Skeletal muscle satellite cell (primary cell): Measurements from ENCODE around the gene NSD1.

Experiments
- H3K27me3 ChIP-seq: 2 replicates; pipeline ENCODE4 v1.7.0; 2013; ENCODE audit warnings: low read length; ENCODE audit not compliant: control insufficient read depth, insufficient read depth
- H3K36me3 ChIP-seq: 2 replicates; pipeline ENCODE4 v1.7.0; 2013; ENCODE audit warnings: mild to moderate bottlenecking, control low read depth, low read length; ENCODE audit not compliant: insufficient read depth
- H3K4me1 ChIP-seq: 2 replicates; pipeline ENCODE4 v1.7.0; 2013; ENCODE audit warnings: low read length; ENCODE audit not compliant: control insufficient read depth, insufficient read depth
- H3K4me2 ChIP-seq: 2 replicates; pipeline ENCODE4 v1.7.0; 2013; ENCODE audit warnings: mild to moderate bottlenecking, low read length
- H3K4me3 ChIP-seq: 2 replicates; pipeline ENCODE4 v1.7.0; 2013; ENCODE audit warnings: low read length
- H3K9ac ChIP-seq: 2 replicates; pipeline ENCODE4 v1.7.0; 2013; ENCODE audit warnings: mild to moderate bottlenecking, low read depth, low read length, moderate library complexity
- H3K9me3 ChIP-seq: replicated peaks from 2 replicates; pipeline ENCODE4 v1.7.0; 2013; ENCODE audit warnings: mild to moderate bottlenecking, control low read depth, low read length

NSD1 gene

DNA sequence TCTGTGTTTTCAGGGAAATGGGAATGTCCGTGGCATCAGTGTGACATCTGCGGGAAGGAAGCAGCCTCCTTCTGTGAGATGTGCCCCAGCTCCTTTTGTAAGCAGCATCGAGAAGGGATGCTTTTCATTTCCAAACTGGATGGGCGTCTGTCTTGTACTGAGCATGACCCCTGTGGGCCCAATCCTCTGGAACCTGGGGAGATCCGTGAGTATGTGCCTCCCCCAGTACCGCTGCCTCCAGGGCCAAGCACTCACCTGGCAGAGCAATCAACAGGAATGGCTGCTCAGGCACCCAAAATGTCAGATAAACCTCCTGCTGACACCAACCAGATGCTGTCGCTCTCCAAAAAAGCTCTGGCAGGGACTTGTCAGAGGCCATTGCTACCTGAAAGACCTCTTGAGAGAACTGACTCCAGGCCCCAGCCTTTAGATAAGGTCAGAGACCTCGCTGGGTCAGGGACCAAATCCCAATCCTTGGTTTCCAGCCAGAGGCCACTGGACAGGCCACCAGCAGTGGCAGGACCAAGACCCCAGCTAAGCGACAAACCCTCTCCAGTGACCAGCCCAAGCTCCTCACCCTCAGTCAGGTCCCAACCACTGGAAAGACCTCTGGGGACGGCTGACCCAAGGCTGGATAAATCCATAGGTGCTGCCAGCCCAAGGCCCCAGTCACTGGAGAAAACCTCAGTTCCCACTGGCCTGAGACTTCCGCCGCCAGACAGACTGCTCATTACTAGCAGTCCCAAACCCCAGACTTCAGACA is 160.4 kb downstream of the NSD1 start:
- Histone ChIP-seq H3K36me3 (peaks cover 78% of the 10 kb centered on the region), H3K4me3 (no peak overlapping the region), H3K4me1 (no peaks in the 10 kb centered on the region), H3K9ac (no peak overlapping the region), H3K4me2 (no peak overlapping the region), H3K27me3 (no peaks in the 10 kb centered on the region), H3K9me3 (no peaks in the 10 kb centered on the region)

DNA sequence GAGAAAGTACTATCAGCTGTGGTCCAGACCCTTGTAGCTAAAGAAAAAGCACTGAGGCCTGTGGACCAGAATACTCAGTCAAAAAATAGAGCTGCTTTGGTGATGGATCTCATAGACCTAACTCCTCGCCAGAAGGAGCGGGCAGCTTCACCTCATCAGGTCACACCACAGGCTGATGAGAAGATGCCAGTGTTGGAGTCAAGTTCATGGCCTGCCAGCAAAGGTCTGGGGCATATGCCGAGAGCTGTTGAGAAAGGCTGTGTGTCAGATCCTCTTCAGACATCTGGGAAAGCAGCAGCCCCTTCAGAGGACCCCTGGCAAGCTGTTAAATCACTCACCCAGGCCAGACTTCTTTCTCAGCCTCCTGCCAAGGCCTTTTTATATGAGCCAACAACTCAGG is 161.1 kb downstream of the NSD1 start:
- Histone ChIP-seq H3K9ac (no peak overlapping the region), H3K9me3 (no peaks in the 10 kb centered on the region), H3K4me3 (no peak overlapping the region), H3K36me3 (peaks cover 77% of the 10 kb centered on the region), H3K4me2 (no peak overlapping the region), H3K4me1 (no peaks in the 10 kb centered on the region), H3K27me3 (no peaks in the 10 kb centered on the region)

DNA sequence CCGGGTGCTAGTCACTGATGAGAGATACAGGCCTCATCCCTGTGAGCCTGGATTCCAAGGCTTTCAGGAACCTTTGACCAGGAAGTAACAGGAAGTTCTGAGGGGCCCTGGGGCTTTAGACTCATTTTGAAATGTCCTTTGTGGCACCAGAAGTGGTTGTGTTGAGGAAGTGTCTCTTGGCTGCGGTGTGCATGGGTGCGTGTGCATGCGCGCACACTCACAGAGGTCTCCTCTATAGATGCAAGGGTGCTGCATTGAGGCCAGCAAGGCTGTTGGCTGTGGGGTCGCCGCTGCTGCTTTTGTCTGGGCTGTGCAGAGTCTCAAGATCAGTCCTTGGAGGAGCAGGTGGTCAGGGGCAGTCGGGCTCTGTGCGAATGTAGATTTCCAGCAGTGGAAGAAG is 162.4 kb downstream of the NSD1 start:
- Histone ChIP-seq H3K36me3 (peaks cover 79% of the 10 kb centered on the region), H3K4me2 (no peak overlapping the region), H3K9me3 (no peaks in the 10 kb centered on the region), H3K9ac (no peak overlapping the region), H3K4me1 (peaks cover 7% of the 10 kb centered on the region), H3K27me3 (no peaks in the 10 kb centered on the region), H3K4me3 (no peak overlapping the region)

DNA sequence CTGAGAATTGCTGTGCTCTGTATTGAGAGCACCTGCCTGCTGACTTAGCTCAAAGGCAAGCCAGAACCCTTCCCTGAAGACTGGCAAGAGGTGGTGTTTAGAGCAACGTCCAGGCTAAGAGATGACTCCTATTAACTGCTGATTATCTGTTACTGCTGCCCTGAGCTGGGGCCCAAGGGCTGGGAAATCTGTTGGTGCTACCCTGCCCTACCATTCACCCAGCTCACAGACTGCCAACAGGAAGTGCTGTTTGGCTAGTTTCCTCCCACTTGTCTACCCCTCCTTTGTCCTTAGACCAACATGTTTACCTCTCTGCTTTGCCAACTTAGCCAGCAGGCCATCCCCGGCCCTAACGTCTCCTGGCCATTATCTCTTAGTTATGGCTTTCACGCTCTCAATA is 163.0 kb downstream of the NSD1 start:
- Histone ChIP-seq H3K9ac (no peak overlapping the region), H3K27me3 (no peaks in the 10 kb centered on the region), H3K4me2 (no peak overlapping the region), H3K4me3 (no peak overlapping the region), H3K36me3 (peaks cover 78% of the 10 kb centered on the region), H3K4me1 (peaks cover 9% of the 10 kb centered on the region), H3K9me3 (no peaks in the 10 kb centered on the region)

- Histone ChIP-seq H3K36me3 (peaks cover 72% of the 10 kb centered on the region), H3K4me2 (no peak overlapping the region), H3K4me3 (no peak overlapping the region), H3K27me3 (no peaks in the 10 kb centered on the region), H3K9me3 (no peaks in the 10 kb centered on the region), H3K4me1 (peaks cover 22% of the 10 kb centered on the region), H3K9ac (no peak overlapping the region)
Measured at GRCh38 chr5:177297922-177298321, 164.3 kb downstream of the NSD1 start.

GRCh38 chr5:177299697-177300096 is 166.1 kb downstream of the NSD1 start:
- H3K4me1 ChIP-seq = peaks cover 25% of the 10 kb centered on the region
- H3K4me3 ChIP-seq = no peak overlapping the region
- H3K4me2 ChIP-seq = no peak overlapping the region
- H3K27me3 ChIP-seq = no peaks in the 10 kb centered on the region
- H3K9me3 ChIP-seq = no peaks in the 10 kb centered on the region
- H3K9ac ChIP-seq = no peak overlapping the region
- H3K36me3 ChIP-seq = peaks cover 57% of the 10 kb centered on the region

GRCh38 chr5:177300236-177300880 is 166.8 kb downstream of the NSD1 start:
- H3K4me2 ChIP-seq = no peak overlapping the region
- H3K36me3 ChIP-seq = peaks cover 57% of the 10 kb centered on the region
- H3K27me3 ChIP-seq = no peaks in the 10 kb centered on the region
- H3K4me1 ChIP-seq = peaks cover 32% of the 10 kb centered on the region
- H3K9me3 ChIP-seq = no peaks in the 10 kb centered on the region
- no peak overlapping the region for H3K9ac ChIP-seq
- no peak overlapping the region for H3K4me3 ChIP-seq

DNA sequence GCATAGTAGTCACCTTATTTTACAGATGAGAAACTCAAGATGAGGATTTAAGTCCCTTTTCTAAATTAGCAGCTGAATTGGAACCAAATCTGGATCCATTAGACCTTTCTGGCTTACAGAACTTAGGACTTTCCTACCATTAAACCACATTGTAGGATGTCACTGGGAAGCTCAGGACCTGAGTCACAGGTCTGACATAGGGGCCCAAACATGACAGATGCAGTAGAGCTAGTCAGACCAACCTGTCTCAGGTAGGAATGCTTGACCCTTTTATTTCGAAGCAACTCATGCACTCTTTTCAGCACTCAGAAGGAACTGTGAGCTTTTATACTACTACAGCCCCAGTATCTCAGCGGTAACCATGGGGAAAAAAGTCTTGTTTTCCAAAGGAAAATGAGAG is 167.4 kb downstream of the NSD1 start:
- Histone ChIP-seq H3K9ac (no peak overlapping the region), H3K4me2 (no peak overlapping the region), H3K4me3 (no peak overlapping the region), H3K36me3 (peaks cover 57% of the 10 kb centered on the region), H3K4me1 (peaks cover 38% of the 10 kb centered on the region), H3K9me3 (no peaks in the 10 kb centered on the region), H3K27me3 (no peaks in the 10 kb centered on the region)

DNA sequence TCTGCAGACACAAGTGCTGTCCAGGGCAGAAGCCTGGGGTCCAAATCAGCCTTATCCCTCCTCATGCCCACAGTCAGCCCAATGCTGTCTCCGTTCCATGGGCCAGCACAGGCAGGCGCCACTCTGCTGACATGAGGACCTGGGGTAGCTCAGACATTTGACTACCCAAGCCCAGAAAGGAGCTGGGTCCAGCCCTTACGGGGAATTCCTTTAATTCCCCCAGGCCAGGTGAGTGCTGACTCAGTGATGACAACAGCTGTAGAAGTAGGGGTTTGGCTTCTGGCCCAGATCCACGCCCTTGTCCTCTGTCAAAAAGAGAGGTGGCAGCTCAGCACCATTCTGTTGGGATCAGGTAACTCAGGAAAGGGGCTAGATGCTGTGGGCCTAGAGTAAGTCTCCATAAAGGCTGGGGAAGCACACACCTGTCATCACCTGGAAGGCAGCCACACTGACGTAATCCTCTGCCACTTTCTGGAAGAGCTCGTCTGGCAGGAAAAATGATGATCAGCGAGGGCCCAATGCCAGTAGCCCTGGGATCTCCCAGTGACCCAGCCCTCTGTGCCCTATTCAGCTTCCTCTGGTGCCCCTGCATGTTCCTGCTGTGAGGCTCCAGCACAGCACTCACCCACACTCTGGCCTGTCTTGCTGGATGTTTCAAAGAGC is 168.1 kb downstream of the NSD1 start:
- H3K9ac ChIP-seq = no peak overlapping the region
- H3K9me3 ChIP-seq = no peaks in the 10 kb centered on the region
- peaks cover 41% of the 10 kb centered on the region for H3K4me1 ChIP-seq
- no peaks in the 10 kb centered on the region for H3K27me3 ChIP-seq
- H3K4me2 ChIP-seq = peak overlapping the region; percentile 84
- peaks cover 56% of the 10 kb centered on the region for H3K36me3 ChIP-seq
- H3K4me3 ChIP-seq = no peak overlapping the region

DNA sequence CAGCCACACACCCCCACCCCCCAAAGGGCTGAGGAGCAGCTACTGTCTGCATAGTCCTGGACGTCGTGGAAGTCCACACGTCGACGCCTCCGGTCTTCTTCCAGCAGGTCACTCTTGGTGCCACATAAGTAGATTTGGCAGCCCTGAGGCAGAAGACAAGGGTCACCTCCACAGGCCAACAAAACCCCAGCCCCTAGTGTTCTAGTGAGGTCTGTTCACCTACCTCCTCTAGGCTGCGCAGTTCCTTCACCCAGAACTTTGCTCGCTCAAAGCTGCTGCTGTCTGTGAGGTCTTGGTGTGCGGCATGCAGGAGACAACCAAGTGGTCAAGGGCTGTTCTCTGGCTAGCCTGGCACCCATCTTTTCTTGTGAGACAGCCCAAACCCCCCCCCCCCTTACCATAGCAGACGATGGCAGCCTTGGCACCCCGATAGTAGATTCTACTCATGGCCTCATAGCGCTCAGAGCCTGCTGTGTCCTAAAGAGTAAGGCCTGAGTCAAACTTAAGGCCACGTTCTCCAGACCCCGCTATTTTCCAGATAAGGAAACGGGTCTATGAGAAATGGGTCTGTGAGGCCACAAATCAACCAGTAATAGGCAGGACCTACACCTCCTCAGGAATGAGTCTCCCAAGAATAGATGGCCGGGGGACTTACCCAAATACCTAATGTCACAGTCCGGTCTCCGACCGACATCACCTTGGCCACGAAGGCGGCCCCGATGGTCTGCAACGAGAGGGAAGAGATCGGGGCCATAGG is 169.0 kb downstream of the NSD1 start:
- H3K27me3 ChIP-seq = no peaks in the 10 kb centered on the region
- peak overlapping the region; percentile 91 for H3K9ac ChIP-seq
- peak overlapping the region; percentile 78 for H3K4me3 ChIP-seq
- H3K36me3 ChIP-seq = peaks cover 63% of the 10 kb centered on the region
- no peaks in the 10 kb centered on the region for H3K9me3 ChIP-seq
- peaks cover 41% of the 10 kb centered on the region for H3K4me1 ChIP-seq
- peak overlapping the region; percentile 84 for H3K4me2 ChIP-seq
